Activated CD4-positive, alpha-beta T cell treated with anti-CD3 and anti-CD28 coated beads, Interleukin-2, amount 50 U/mL, for 16 hours (primary cell): Measurements from ENCODE around the gene TAOK1.
"Not testable (repeated sequence)": the region's sequence is repeated elsewhere in the genome, so short reads cannot be mapped to it uniquely, and the experiment has no call there.

Experiments used
- DNase-seq: peaks from one replicate; pipeline ENCODE4 v3.0.0-alpha.2; 2020

TAOK1 gene

GRCh38 chr17:29389982-29390850, at the start of gene TAOK1:
Gene TAOK1 (plus strand): TSS chr17:29390363. CDS start chr17:29451549, 61,186 bp downstream.
- DNase-seq, result peak; percentile 99

- DNase-seq, result no peak
These were observed 48.4 kb upstream of the TAOK1 start for GRCh38 chr17:29341726-29342125.

GRCh38 chr17:29342158-29342765, 47.9 kb upstream of the TAOK1 start:
- DNase-seq, result no peak

- no peak for DNase-seq
These were observed 45.8 kb upstream of the TAOK1 start for GRCh38 chr17:29344201-29344856.

- no peak for DNase-seq
These were observed 45.1 kb upstream of the TAOK1 start for GRCh38 chr17:29345066-29345465.

- not testable (repeated sequence) for DNase-seq
These were observed 44.7 kb upstream of the TAOK1 start for GRCh38 chr17:29345470-29345869.

- no peak for DNase-seq
These were observed 43.7 kb upstream of the TAOK1 start for GRCh38 chr17:29346462-29346861.

- DNase-seq, result no peak
These were observed 42.1 kb upstream of the TAOK1 start for GRCh38 chr17:29347831-29348629.

GRCh38 chr17:29349409-29349808, 40.8 kb upstream of the TAOK1 start:
- DNase-seq, result no peak

- no peak for DNase-seq
These were observed 38.0 kb upstream of the TAOK1 start for GRCh38 chr17:29352146-29352545.

GRCh38 chr17:29357232-29357631, 32.9 kb upstream of the TAOK1 start:
- DNase-seq, result no peak

GRCh38 chr17:29357821-29358232, 32.3 kb upstream of the TAOK1 start:
- DNase-seq, result peak; percentile 47

- DNase-seq, result no peak
These were observed 31.7 kb upstream of the TAOK1 start for GRCh38 chr17:29358416-29358815.

- no peak for DNase-seq
These were observed 30.4 kb upstream of the TAOK1 start for GRCh38 chr17:29359777-29360176.

- no peak for DNase-seq
These were observed 26.4 kb upstream of the TAOK1 start for GRCh38 chr17:29363716-29364115.

- no peak for DNase-seq
These were observed 25.5 kb upstream of the TAOK1 start for GRCh38 chr17:29364691-29365090.

- DNase-seq, result no peak
These were observed 22.0 kb upstream of the TAOK1 start for GRCh38 chr17:29368161-29368560.

GRCh38 chr17:29368926-29369325, 21.2 kb upstream of the TAOK1 start:
- DNase-seq, result no peak

GRCh38 chr17:29369831-29370735, 20.1 kb upstream of the TAOK1 start:
- peak; percentile 60 for DNase-seq

GRCh38 chr17:29376667-29377270, 13.4 kb upstream of the TAOK1 start:
- DNase-seq, result no peak

- DNase-seq, result no peak
These were observed 11.7 kb upstream of the TAOK1 start for GRCh38 chr17:29378500-29378899.
